GM21786 (cell line): ENCODE results near the gene CGGBP1.

Experiments
- ATAC-seq: cut with Tn5 transposase; IDR thresholded peaks from one replicate; pipeline ENCODE4 v1.9.1; 2021; ENCODE audit not compliant: unreplicated experiment

Gene CGGBP1

GRCh38 chr3:88058581-88059379 is at the start of gene CGGBP1, which contains the start of gene ZNF654:
TSS of gene CGGBP1 (minus strand) at chr3:88059005. CDS start at chr3:88055976, 3,029 bp downstream.
TSS of gene ZNF654 (plus strand) at chr3:88059255. CDS start at chr3:88059320, 65 bp downstream.
- ATAC-seq, result peak; percentile 92

- ATAC-seq, result no peak
These were observed 46.5 kb upstream of the CGGBP1 start for GRCh38 chr3:88105325-88105724.

- ATAC-seq, result no peak
These were observed 42.3 kb upstream of the CGGBP1 start for GRCh38 chr3:88101142-88101541.

- no peak for ATAC-seq
These were observed 34.5 kb upstream of the CGGBP1 start for GRCh38 chr3:88093266-88093665.

- no peak for ATAC-seq
These were observed 33.5 kb upstream of the CGGBP1 start for GRCh38 chr3:88092270-88092669.

GRCh38 chr3:88090681-88091080 is 31.9 kb upstream of the CGGBP1 start:
- no peak for ATAC-seq

- no peak for ATAC-seq
These were observed 25.3 kb upstream of the CGGBP1 start for GRCh38 chr3:88084097-88084501.

GRCh38 chr3:88082854-88083253 is 24.0 kb upstream of the CGGBP1 start:
- ATAC-seq, result no peak

GRCh38 chr3:88078932-88079331 is 20.1 kb upstream of the CGGBP1 start:
- no peak for ATAC-seq

- no peak for ATAC-seq
These were observed 17.9 kb upstream of the CGGBP1 start for GRCh38 chr3:88076712-88077111.

- ATAC-seq, result no peak
These were observed 16.7 kb upstream of the CGGBP1 start for GRCh38 chr3:88075497-88075896.

GRCh38 chr3:88075072-88075471 is 16.3 kb upstream of the CGGBP1 start:
- no peak for ATAC-seq

- no peak for ATAC-seq
These were observed 2.9 kb upstream of the CGGBP1 start for GRCh38 chr3:88061746-88062145.

GRCh38 chr3:88059380-88060170 is 770 bp upstream of the CGGBP1 start:
- ATAC-seq, result peak; percentile 5

- ATAC-seq, result peak; percentile 17
These were observed 562 bp downstream of the CGGBP1 start for GRCh38 chr3:88058306-88058580.

GRCh38 chr3:88057630-88058305 is 1.0 kb downstream of the CGGBP1 start:
- no peak for ATAC-seq

GRCh38 chr3:88046766-88047165 is 12.0 kb downstream of the CGGBP1 start:
- no peak for ATAC-seq

GRCh38 chr3:88044411-88044810 is 14.4 kb downstream of the CGGBP1 start:
- no peak for ATAC-seq

- no peak for ATAC-seq
These were observed 17.8 kb downstream of the CGGBP1 start for GRCh38 chr3:88041005-88041404.

- no peak for ATAC-seq
These were observed 18.3 kb downstream of the CGGBP1 start for GRCh38 chr3:88040529-88040928.

- no peak for ATAC-seq
These were observed 20.2 kb downstream of the CGGBP1 start for GRCh38 chr3:88038566-88038965.

- ATAC-seq, result no peak
These were observed 22.6 kb downstream of the CGGBP1 start for GRCh38 chr3:88036221-88036620.
